ELR (cell line): ENCODE data around the gene FOXA2.
A peak's percentile ranks its signal among the peaks of the same experiment; 100 is the strongest.

Experiments
- DNase-seq: peaks from one replicate; pipeline ENCODE4 v3.0.0-alpha.2; 2015; ENCODE audit warnings: low read depth

FOXA2 gene

DNA sequence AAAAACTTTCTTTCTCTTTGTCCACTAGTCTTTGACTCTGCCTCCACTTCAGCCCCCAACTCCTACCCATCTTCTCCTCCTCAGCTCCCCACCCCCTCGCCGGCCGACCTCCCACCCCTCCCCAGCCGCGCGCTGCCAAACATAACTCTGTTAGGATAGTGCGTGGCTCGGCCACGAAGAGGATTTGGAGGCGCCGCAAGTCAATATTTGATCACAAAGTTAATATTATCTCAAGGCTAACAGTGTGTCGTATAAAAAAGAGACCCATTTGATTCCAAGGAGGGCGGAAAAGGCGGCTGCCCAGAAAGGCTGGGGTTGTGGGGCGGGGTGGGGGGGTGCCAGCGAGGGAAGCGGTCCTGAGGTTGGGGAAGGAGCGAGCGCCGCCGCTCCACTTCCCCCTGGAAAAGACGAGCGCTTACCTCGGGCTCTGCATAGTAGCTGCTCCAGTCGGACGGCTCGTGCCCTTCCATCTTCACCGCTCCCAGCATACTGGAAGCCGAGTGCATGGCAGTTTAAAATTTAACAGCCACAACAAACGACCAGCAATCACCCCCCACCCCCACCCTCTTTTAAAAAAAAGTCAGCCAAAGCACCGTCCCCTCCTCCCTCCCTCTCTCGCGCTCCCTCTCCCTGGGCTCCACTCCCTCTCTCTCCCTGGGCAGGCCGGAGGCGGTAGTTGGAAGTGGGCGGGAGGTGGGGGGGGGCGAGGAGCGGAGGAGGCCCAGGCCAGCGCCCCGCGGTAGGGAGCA is 425 bp downstream of the FOXA2 start:
- DNase-seq, result no peak

DNA sequence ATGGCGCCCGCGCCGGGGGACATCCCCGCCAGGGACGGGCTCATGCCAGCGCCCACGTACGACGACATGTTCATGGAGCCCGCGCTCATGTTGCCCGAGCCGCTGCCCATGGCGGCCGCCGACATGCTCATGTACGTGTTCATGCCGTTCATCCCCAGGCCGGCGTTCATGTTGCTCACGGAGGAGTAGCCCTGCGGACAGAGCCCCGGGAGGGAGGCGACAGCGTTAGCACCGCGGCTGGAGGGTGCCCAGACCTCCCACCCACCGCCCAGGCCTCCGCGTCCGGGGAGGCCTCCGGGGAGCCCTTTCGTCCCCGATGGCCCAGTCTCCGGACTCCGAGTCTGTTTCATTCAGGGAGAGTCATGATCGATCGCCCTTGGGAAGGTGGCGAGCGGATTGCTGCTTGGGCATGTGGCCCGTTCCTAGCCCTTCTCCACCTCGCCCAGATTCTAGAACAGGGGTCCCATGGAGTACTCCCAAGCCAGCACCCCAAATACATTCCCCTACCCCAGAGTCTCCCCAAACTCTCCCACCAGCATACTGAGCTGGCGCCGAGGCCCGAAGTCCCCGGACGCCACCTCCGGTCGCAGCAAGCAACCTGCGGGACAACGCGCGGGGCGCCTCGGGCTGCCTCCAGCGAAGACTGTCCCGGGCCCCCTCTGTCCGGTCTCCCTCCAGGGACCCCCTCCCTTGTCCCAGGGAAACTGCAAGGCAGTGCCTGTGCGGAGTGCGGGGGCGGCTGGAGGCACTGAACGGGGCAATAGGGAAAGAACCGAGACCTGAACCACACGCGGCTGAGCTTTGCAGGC is 1.2 kb downstream of the FOXA2 start:
- no peak for DNase-seq

DNA sequence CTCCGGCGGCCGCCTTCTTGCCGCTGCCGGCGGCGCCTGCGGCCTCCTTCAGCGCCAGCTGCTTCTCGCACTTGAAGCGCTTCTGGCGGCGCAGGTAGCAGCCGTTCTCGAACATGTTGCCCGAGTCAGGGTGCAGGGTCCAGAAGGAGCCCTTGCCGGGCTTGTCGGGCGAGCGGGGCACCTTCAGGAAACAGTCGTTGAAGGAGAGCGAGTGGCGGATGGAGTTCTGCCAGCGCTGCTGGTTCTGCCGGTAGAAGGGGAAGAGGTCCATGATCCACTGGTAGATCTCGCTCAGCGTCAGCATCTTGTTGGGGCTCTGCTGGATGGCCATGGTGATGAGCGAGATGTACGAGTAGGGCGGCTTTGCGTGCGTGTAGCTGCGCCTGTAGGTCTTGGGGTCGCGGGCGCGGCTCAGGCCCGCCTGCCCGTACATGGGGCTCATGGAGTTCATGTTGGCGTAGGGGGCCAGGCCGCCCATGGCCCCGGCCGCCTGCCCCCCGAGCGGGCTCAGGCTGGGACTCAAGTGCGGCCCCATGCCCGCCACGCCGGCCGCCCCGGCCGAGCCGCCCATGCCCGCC is 1.9 kb downstream of the FOXA2 start:
- no peak for DNase-seq

DNA sequence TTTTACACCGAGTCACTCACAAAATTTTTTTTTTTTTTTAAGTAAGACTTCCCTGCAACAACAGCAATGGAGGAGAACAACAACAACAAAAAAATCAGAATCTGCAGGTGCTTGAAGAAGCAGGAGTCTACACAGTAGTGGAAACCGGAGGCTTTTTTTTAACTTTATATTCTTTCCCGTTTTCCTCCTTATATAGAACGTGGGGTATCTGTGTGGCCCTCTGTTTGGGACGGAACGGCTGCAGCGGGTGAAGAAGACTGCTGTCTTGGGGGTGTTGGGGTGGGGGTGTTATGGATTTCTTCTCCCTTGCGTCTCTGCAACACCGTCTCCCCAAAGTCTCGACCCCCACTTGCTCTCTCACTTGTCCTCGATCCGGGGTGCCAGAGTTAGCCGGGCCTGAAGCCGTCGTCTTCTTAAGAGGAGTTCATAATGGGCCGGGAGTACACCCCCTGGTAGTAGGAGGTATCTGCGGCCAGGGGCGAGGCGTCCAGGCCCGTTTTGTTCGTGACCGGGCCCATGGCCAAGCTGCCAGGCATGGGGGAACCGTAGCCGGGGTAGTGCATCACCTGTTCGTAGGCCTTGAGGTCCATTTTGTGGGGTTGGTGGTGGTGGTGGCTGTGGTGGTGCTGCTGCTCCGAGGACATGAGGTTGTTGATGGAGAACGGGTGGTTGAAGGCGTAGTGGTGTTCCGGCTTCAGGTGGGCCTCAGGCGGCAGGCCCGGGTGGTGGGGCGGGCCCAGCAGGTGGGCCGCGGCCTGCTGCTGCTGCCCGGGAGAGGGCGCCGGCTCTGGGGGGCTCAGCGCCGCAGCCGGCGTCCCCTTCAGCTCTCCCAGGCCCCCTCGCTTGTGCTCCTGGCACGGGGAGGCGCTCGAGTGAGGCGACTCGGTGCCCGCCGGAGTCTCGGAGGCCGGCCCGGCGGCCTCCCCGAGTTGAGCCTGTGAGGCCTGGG is 2.7 kb downstream of the FOXA2 start:
- no peak for DNase-seq

DNA sequence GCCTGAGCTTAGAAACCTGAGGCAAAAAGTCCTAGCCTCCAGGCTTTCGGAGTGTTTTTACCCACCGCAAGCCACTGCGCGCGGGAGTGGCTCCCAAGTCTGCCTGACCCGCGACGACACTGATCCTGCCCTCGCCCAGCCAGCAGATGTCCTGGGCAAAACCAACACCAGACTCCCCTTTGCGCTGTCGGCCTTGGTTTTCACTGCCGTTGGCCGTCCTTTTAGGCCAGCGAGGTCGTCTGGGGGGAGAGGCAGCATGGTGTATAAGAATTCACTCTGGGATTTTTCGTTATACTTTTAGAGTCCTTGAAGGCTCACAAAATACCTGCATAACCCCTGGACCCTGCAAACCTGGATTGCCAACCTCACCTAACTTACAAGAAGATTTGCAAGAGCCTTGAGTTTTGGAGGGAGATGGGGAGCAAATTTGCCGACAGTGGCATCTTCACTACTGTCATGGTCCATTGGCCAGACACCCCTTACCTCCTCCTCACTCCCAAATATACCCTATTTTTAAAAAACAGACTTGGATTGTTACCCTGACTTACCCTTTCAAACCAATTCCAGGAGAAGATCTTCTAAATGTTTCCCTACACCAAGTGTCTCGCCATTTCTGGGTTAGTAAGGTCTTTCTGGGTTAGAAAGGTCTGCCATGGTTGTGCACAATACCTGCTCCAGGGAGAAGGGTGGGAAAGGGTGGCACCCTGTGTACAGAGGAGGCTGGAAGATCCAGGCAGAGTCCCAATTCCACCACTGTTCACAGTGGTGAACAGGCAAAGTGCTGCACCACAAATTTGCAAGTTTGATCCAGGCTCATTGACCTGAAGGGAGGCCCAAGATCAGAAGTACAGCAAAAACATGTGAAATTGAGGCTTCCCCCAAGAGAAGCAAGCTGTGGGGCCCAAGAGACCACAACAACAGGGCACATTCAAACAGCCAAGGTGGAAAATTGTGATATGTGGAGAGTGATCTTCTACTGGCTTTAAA is 4.4 kb downstream of the FOXA2 start:
- no peak for DNase-seq

DNA sequence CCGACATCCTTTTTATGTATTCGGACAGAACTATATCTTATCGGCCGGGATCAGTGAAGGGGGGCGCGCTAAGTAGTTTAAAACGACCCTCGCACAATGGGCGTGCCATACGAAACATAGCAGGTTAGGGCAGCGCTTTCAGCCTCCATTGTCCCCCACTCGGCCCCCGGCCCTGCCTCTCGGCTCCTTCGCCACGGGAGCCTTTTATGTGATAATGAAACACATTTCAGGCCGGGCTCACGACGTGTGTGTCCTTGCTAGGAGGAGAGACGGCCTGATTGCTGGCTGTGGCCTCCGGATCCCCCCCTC is 5.3 kb downstream of the FOXA2 start:
- no peak for DNase-seq

DNA sequence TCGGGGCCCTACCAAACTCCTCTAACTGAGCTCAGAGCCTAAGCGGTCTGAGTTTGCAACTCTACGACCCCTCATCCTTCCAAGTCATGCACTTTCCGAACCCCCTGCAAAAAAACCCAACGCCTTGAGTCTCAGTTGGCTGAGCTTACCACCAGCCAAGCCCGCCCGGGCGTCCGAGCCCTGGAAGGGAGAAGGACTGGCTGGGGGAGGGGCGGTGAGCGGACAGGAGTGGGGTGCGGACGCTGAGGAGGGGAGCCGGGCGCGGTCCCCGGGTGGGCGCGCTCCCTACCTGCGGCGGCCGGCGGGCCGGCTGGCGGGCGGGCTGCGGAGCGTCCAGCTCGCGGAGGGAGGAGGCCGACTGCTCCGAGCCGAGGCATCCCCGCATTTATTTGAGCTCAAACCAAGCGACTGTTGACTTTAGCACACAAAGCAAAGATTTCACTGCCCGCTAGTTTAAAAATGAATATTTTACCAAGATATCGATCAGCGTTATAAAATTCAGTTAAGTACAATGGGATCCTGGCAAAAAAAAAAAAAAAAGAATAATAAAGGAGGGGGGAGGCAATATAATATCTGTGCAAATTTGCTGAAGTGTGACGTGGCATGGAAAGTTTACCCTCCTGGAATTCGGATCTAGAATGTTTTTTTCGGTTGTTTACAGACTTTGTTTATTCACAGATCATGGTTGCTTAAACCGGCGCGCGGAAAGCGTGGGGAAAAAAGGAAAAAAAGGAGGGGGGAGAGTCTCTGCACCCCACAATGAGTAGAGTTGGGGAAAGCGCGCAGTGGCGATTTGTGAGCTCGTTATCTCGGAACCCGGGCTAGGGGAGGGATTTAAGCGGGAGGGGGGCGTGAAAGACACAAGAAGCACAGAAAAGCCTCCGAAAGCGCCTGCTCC is 5.9 kb downstream of the FOXA2 start:
- no peak for DNase-seq

DNA sequence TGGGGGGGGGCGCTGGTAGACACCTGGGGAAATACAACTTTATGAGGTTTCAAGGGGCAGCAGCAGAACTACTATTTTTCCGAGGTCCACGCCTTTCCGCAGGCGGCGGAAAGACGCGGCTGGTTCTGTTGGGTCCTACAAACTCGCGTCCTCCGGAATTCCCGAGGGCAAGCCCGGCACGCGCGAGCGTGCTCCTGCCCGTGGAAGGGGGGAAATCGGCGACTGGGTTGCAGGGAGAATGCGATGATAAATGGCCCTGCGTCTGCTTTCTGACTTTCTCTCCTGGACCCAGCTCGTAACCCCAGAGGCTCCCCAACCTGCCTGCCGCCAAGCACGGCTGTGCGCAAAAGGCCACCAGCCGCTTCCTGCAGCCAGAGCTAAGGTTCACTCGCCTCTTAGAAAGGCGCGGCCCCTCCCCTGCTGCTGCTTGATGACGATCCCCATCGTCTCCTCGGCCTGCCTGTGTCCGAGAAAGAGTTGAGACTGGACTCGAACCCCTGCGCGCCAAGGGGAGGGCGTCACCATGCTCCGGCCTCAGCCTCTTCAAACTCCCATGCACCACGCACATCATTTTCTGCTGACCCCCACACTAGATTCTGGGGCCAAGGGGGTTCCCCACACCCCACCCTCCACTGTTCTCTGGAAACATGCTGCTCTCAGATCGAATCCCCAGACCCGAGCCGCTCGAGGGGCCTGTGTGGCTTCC is 6.7 kb downstream of the FOXA2 start:
- DNase-seq, result no peak

DNA sequence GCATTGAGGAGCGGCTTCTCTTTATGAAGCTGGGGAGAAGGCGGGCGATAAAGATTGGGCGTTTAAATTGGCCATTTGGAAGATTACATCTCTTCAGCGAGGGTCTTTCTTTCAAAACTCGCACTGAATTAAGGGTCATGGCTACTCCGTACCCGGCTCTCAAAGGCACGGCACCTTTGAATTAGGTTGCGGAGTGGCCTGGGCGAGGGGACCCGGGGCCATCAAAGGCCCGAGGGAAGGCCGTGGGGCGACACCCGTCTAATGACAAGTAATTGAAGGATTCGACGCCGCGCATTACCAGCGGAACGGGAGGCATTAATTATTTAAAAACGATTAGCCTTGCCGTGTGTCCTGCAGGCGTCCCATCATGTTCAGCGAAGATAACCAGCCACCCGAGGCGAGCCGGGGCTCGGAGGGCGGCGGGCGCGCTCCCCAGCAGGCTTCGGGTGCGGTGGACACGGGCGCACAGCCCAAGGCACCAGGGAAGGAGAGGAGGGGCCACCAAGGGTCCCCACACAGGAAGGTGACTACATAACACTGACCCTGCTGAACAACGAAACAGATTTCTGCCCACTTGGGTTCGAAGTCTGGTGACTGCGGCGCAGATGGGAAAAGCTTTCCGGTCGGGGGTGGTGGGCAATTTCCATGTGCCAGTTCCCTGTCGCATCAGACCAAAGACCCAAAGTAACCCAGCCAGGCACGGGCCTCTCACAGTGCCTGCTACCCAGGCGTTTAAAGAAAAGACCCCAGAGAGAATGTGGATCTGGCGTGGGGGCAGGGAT is 7.4 kb downstream of the FOXA2 start:
- DNase-seq, result no peak

DNA sequence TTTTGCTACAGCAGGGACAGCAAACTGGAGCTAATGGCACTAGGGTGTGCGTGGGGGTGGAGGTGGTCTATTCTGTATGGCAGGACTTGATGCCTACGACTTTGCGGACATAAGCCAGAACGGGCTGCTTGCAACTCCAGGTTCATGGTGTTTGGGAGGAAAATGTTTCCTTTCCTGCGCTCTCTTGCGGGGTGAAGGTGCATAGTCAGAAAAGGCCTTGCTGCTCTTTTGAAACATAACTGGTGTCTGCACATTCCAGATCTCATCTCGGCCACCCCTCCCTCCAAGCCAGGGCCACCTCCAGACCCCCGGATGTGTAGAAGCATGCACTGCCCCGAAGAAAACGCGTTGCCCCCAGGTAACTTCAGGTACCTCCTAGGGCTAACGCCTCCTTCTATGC is 8.1 kb downstream of the FOXA2 start:
- DNase-seq, result no peak

DNA sequence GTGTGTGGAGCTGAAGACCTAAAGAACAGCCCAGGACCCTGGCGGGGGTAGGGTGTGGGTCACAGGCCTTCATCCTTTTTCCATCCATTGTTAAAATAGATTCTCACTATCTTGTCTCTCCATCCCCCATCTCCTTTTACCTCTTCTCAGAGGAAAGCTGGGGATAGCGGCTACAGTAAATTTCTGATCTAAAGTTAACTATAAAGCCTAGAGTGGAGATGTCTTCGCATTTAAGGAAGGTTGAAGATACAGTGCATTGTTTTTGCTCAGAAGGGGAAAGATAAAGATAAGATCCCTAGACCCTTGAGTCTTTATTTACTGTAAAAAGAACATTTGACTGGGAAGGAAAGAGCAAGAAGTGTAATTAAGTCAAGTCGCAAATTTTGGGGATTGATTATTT is 8.6 kb downstream of the FOXA2 start:
- no peak for DNase-seq

DNA sequence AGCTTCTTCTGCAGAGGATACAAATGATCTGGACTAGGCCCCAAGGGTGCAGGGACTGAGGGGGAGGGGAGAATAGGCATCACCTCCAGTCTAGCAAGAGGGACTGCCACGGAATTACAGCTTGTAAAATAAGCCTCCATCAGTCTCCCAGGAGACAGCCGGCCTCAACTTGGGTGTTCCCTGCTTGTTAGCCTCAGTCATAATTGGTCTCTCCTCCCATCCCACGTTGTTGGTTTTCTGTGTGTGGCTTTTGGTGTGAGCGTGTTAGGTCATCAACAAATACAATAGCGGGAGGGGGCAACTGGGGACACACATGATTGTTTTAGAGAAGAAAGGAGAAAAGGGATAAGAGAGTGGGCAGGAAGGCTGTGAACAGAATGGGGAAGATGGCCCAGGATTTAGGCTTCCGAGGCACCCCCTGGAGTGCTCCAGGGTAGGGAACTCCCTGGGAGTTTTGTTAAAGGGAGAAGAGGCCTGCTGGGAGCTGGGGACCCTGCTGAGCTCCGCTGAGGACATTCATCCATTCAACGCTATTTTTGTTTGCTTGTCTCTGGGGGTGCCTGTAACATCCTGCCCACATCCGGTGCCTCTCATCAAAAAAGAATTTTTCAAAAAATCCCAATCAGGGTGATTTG is 9.2 kb downstream of the FOXA2 start:
- peak; percentile 1 for DNase-seq

DNA sequence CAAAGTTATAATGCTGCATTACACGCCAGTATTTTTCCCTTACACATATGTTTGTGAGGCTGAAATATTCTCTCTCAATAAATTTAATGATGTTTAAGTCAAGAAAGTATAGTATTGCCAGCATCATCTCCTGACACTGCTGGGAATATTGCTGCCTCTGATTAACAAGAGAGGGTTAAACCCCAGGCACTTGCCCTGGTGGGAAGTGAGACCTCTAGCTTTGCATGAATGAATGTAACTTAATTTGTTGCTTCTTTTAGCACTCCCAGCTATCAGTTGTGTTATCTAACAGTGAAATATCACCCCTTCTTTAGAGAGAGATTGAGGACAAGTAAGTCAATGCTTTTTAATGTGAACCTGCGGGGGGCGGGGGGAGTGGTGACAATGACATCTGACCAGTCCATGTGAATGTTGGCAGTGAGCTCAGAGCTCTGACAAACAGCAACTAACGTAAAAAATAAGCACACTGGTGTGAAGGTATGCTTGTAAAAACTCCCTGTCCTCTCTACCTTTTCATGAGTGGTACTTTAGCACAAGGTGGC is 9.8 kb downstream of the FOXA2 start:
- no peak for DNase-seq

DNA sequence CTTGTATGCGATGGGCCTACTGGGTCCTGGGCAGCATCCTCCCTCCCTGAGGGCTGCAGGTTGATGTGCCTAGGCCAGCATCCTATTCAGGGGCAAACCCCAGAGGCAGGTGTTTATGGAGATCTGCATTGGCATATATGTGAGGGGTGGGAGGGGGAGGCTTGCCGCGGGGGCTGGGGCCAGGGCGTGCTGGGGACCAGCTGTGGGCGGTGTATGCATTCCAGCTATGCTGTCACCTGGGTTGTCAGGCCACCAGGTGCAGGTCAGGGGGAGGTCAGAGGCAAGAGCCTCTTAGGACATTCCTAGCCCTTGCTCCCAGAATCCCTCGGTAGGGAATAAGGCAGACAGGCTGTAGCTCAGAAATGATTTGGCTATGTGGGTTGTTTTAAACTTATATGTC is 11.9 kb downstream of the FOXA2 start:
- DNase-seq, result no peak

DNA sequence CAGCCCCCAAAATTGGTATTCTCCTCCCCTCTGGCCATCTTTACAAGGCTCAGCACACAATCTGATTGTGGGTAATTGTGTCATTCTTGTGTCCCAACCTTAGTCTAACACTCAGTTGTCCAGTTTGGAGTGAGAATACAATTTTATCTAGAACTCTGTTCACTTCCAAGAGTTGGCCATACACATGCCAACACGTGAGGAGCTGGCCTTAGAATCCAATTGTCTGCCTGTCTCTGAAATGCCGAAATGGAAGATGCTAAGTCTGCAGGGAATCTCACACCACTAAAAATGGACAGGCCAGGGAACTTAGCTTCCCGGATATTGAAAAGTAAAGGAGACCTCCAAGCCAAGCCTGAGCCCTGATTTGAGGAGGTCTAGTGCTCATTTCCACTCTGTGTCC is 12.3 kb downstream of the FOXA2 start:
- no peak for DNase-seq

DNA sequence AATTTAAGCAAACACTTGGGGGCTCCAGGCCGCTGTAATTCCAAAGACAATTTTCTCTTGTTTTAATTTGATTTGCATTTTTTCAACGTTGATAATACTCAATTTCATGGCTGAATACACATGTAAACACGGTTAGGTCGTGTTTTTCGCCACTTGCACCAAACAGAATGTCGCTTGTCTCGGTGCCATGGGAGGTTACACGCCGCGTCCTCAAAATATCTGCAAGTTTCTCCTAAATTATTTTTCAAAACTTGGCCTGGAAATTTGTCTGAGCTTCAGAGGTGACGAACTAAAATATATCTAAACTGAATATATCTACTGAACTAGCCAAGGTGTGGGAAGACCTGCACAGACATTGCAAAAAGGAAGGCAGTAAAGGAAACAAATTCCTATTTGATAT is 15.0 kb downstream of the FOXA2 start:
- DNase-seq, result no peak

DNA sequence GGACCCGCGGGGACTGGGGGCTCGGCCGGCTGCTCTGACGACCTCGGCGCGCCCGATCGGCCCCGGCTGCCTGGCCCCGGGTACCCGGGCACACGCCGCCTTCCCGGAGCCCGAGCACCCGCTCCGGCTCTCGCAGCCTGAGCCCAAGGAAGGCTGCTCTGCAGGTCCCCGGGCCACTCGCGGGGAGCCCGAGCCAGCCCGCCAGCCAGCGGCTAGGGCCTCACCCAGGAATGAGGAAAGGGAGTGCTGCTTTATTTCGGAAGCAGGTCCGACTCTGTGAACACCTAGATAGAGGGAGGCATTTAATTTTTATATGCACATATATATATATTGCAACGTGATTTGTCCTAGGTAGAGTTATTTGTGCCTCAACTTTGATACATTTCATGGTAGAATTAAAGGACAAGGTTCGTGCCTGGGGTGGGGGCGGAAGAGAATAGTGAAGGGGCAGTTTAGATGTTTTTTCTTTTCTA is 15.5 kb downstream of the FOXA2 start:
- DNase-seq, result no peak
